Fibroblast of villous mesenchyme (primary cell): Measurements from ENCODE around the gene MCUR1. TPM values are rescaled to one million over a fixed set of nuclear protein-coding genes. Genes with fewer than 3 reads are reported as not detected.

Experiments used
- DNase-seq: peaks from one replicate; pipeline ENCODE4 v3.0.0-alpha.2; 2010; ENCODE audit warnings: low read depth
- H3K4me3 ChIP-seq: 2 replicates; pipeline ENCODE4 v1.5.1; 2011; ENCODE audit warnings: low read depth, mild to moderate bottlenecking, low read length
- CTCF ChIP-seq: IDR thresholded peaks from 2 replicates; pipeline ENCODE4 v1.5.1; 2012; ENCODE audit warnings: low read depth, mild to moderate bottlenecking, low read length; ENCODE audit not compliant: insufficient read depth
- total RNA-seq: library from RNA; depleted of rRNA; stranded (reverse); fragments of >200 nt; gene quantifications from 2 replicates; pipeline ENCODE4 v1.2.3, GENCODE V29; 2012

The MCUR1 gene
- total RNA-seq, 1 donor, result 13.8 TPM

- peak; percentile 56 for DNase-seq
- H3K4me3 ChIP-seq, result no peak overlapping the region
- TF ChIP-seq CTCF, result no peak
These were observed 48.1 kb downstream of the MCUR1 start for GRCh38 chr6:13766201-13766634.

GRCh38 chr6:13765570-13765969 lies 48.8 kb downstream of the MCUR1 start:
- TF ChIP-seq CTCF, result no peak
- no peak overlapping the region for H3K4me3 ChIP-seq
- DNase-seq, result no peak

GRCh38 chr6:13764996-13765395 lies 49.4 kb downstream of the MCUR1 start:
- no peak for DNase-seq

GRCh38 chr6:13763740-13764381 lies 50.5 kb downstream of the MCUR1 start:
- H3K4me3 ChIP-seq, result no peak overlapping the region
- no peak for TF ChIP-seq CTCF
- DNase-seq, result no peak

More at GRCh38 chr6:13764996-13765395, 49.4 kb downstream of the MCUR1 start:
- no peak overlapping the region for H3K4me3 ChIP-seq
- no peak for TF ChIP-seq CTCF

- DNase-seq, result peak; percentile 95
- H3K4me3 ChIP-seq, result no peak overlapping the region
- TF ChIP-seq CTCF, result no peak
These were observed 51.5 kb downstream of the MCUR1 start for GRCh38 chr6:13762611-13763441.

- TF ChIP-seq CTCF, result no peak
- no peak for DNase-seq
- H3K4me3 ChIP-seq, result no peak overlapping the region
These were observed 52.9 kb downstream of the MCUR1 start for GRCh38 chr6:13761361-13762036.
